CD14-positive monocyte (primary cell): Measurements from ENCODE around the gene SPATA13. TPM values are rescaled to one million over a fixed set of nuclear protein-coding genes. Genes with fewer than 3 reads are reported as not detected.

Experiments
- DNase-seq, 3 donors: peaks; one replicate each; pipeline ENCODE4 v3.0.0-alpha.2; 2011 to 2022
- H2AFZ ChIP-seq: 2 replicates; pipeline ENCODE4 v1.6.0; 2012; ENCODE audit warnings: mild to moderate bottlenecking, low read depth, low read length, inconsistent platforms; ENCODE audit not compliant: insufficient read depth, poor library complexity, severe bottlenecking
- H3K27ac ChIP-seq, 2 donors: 1 replicate in 1 of 2; 2 replicates in 1 of 2; pipeline ENCODE4 v1.5.1; 2012 to 2013; ENCODE audit warnings: low read length in 2 of 2, control low read depth in 1 of 2, inconsistent platforms in 1 of 2, low read depth in 1 of 2, mild to moderate bottlenecking in 1 of 2
- H3K27me3 ChIP-seq, 2 donors: one replicate each; pipeline versions ENCODE4 v1.6.0 to v1.6.1; 2011 to 2013; ENCODE audit warnings: low read length in 2 of 2; ENCODE audit not compliant: control insufficient read depth in 2 of 2, insufficient read depth in 2 of 2
- H3K36me3 ChIP-seq, 2 donors: replicated peaks in 1 of 2; 1 replicate in 1 of 2; 2 replicates in 1 of 2; pipeline versions ENCODE4 v1.5.1 to v1.6.1; 2012 to 2013; ENCODE audit warnings: low read length in 2 of 2, control low read depth in 1 of 2, inconsistent platforms in 1 of 2, mild to moderate bottlenecking in 1 of 2; ENCODE audit not compliant: insufficient read depth in 2 of 2, control insufficient read depth in 1 of 2
- H3K4me1 ChIP-seq, 2 donors: 1 replicate in 1 of 2; 2 replicates in 1 of 2; pipeline versions ENCODE4 v1.5.1 to v1.6.1; 2012 to 2013; ENCODE audit warnings: low read length in 2 of 2, control low read depth in 1 of 2, inconsistent platforms in 1 of 2, mild to moderate bottlenecking in 1 of 2, moderate library complexity in 1 of 2; ENCODE audit not compliant: insufficient read depth in 2 of 2, control insufficient read depth in 1 of 2
- H3K4me2 ChIP-seq: replicated peaks from 2 replicates; pipeline ENCODE3; 2012; ENCODE audit warnings: low read length, moderate library complexity, mild to moderate bottlenecking; ENCODE audit not compliant: poor library complexity, severe bottlenecking; ENCODE audit errors: extremely low read depth
- H3K4me3 ChIP-seq, 3 experiments: fragments of 200-600 bp in 1 of 3; sonication (generic) in 1 of 3; replicated peaks in 1 of 3; 1 replicate in 2 of 3; 2 replicates in 1 of 3; pipeline ENCODE4 v1.5.1; 2011 to 2013; ENCODE audit warnings: low read length in 3 of 3, mild to moderate bottlenecking in 3 of 3, control low read depth in 2 of 3, low read depth in 2 of 3, inconsistent platforms in 1 of 3, moderate library complexity in 1 of 3
- H3K79me2 ChIP-seq: 2 replicates; pipeline ENCODE4 v1.6.0; 2012; ENCODE audit warnings: mild to moderate bottlenecking, control low read depth, inconsistent platforms, low read length, moderate library complexity; ENCODE audit not compliant: insufficient read depth
- H3K9ac ChIP-seq: 2 replicates; pipeline ENCODE4 v1.6.0; 2017; ENCODE audit warnings: low read length, mild to moderate bottlenecking; ENCODE audit not compliant: insufficient read depth, poor library complexity, severe bottlenecking
- H3K9me3 ChIP-seq, 2 donors: replicated peaks in 1 of 2; 1 replicate in 1 of 2; 2 replicates in 1 of 2; pipeline versions ENCODE4 v1.5.1 to v1.6.1; 2012 to 2013; ENCODE audit warnings: low read length in 2 of 2, control low read depth in 1 of 2; ENCODE audit not compliant: control insufficient read depth in 1 of 2, insufficient read depth in 1 of 2
- H4K20me1 ChIP-seq: 2 replicates; pipeline ENCODE4 v1.6.0; 2012; ENCODE audit warnings: mild to moderate bottlenecking, low read length, control low read depth, moderate library complexity; ENCODE audit not compliant: insufficient read depth
- H3K27ac Mint-ChIP-seq, 7 donors: one replicate each; pipeline ENCODE4 v1.8.0; 2020; ENCODE audit warnings: mild to moderate bottlenecking in 7 of 7, mixed read lengths in 7 of 7, moderate library complexity in 6 of 7, inconsistent platforms in 2 of 7
- H3K27me3 Mint-ChIP-seq, 3 donors: one replicate each; pipeline ENCODE4 v1.8.0; 2021 to 2022; ENCODE audit warnings: low read depth in 3 of 3, mild to moderate bottlenecking in 3 of 3, mixed read lengths in 3 of 3, moderate library complexity in 3 of 3, inconsistent platforms in 1 of 3
- H3K36me3 Mint-ChIP-seq, 2 donors: one replicate each; pipeline ENCODE4 v1.8.0; 2020; ENCODE audit warnings: mixed read lengths in 2 of 2, inconsistent platforms in 1 of 2, mild to moderate bottlenecking in 1 of 2
- H3K4me1 Mint-ChIP-seq: one replicate; pipeline ENCODE4 v1.8.0; 2020; ENCODE audit warnings: mild to moderate bottlenecking, mixed read lengths
- H3K4me3 Mint-ChIP-seq, 2 donors: one replicate each; pipeline ENCODE4 v1.8.0; 2020; ENCODE audit warnings: mild to moderate bottlenecking in 2 of 2, mixed read lengths in 2 of 2, moderate library complexity in 1 of 2
- H3K9me3 Mint-ChIP-seq, 7 donors: one replicate each; pipeline ENCODE4 v1.8.0; 2020 to 2022; ENCODE audit warnings: mixed read lengths in 7 of 7, mild to moderate bottlenecking in 6 of 7, moderate library complexity in 6 of 7, inconsistent platforms in 2 of 7
- CTCF ChIP-seq: fragments of 200-600 bp; IDR thresholded peaks from one replicate; pipeline ENCODE4 v1.8.0; 2022; ENCODE audit warnings: antibody characterized with exemption, mild to moderate bottlenecking
- WGBS: methylation state at CpG from one replicate; pipeline ENCODE4 v1.1.5; 2013; ENCODE audit warnings: missing lambda C conversion rate; ENCODE audit not compliant: insufficient coverage; 5-methylcytosine and 5-hydroxymethylcytosine counted together
- intact Hi-C, 2 donors: fragments of 100-400 bp; cut with micrococcal nuclease; formaldehyde crosslinking; loops; one replicate each; pipeline versions ENCODE4 v1.15.0 to v1.15.1; 2023
- polyA plus RNA-seq, 3 donors: library from polyadenylated mRNA; depleted of rRNA in 1 of 3; unstranded in 2 of 3; stranded (reverse) in 1 of 3; fragments of 300-500 nt in 2 of 3; fragments of >200 nt in 1 of 3; fragmentation: Illumina TruSeq in 2 of 3; gene quantifications; 1 replicate in 2 of 3; 2 replicates in 1 of 3; pipeline ENCODE4 v1.2.3, GENCODE V29; 2012 to 2021

The SPATA13 gene
- polyA plus RNA-seq, 3 donors: 9.3 to 44.7 (median 11.6) TPM

DNA sequence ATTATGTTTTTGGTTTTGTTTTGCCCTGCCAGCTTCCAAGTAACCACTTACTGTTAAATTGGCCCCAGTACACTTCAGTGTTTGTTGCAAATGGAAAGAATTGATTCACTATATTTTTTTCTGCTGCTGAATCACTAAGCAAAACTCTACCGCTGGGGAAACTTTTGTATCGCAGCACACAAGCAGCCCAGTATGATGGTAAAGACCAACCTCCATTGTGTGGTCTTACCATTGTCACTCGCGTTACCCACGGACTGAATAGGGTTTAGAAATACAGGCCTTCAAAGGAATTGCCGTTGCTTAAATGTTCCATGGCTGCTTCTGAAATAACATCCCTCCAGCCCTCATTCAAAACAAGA is 7.9 kb downstream of the SPATA13 start:
- H3K36me3 ChIP-seq: no peaks in the 10 kb centered on the region
- H3K4me3 Mint-ChIP-seq: no peak overlapping the region
- no peaks in the 10 kb centered on the region for H3K79me2 ChIP-seq
- no CpG with 5 or more reads among the region's 6 CpGs for WGBS
- H3K9me3 ChIP-seq: no peaks in the 10 kb centered on the region
- no peak overlapping the region for H3K27ac ChIP-seq
- no peaks in the 10 kb centered on the region for H3K4me1 Mint-ChIP-seq
- peaks cover 0 to 4% (median 0%) of the 10 kb centered on the region in 3 donors for H3K27me3 Mint-ChIP-seq
- no peaks in the 10 kb centered on the region for H3K9me3 Mint-ChIP-seq
- no peak for DNase-seq
- no peak overlapping the region for H3K4me2 ChIP-seq
- no peaks in the 10 kb centered on the region for H3K27me3 ChIP-seq
- no peak overlapping the region for H3K4me3 ChIP-seq
- H3K27ac Mint-ChIP-seq: no peak overlapping the region
- H3K36me3 Mint-ChIP-seq: no peaks in the 10 kb centered on the region
- no peaks in the 10 kb centered on the region for H3K4me1 ChIP-seq
- H4K20me1 ChIP-seq: no peaks in the 10 kb centered on the region
- no peak overlapping the region for H3K9ac ChIP-seq
- H2AFZ ChIP-seq: no peak overlapping the region
- intact Hi-C loops: no loop called here
- TF ChIP-seq CTCF: no peak

DNA sequence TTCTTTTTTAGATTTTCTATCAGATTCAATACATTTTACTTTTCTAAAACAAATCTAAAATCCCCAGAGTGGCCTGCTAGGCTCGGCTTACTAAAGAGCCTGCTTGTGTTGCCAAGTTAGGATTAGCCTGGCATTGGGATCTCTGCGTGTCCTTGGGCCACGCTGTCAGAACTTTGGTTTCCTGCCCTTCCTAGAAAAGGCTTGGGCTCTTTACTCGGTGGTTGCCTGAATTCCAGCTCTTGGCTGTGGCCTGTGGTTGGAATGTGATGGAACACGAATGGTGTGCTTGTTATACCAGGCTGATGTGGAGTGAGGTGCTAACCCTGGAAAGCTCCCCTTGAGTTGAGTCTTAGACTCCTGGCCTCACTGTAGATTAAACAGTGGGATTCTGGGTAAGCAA is 8.5 kb downstream of the SPATA13 start:
- Histone ChIP-seq H3K4me2 (no peak overlapping the region), H3K36me3 (no peaks in the 10 kb centered on the region), H3K27ac (no peak overlapping the region), H4K20me1 (no peaks in the 10 kb centered on the region), H2AFZ (no peak overlapping the region), H3K9ac (no peak overlapping the region), H3K4me1 (no peaks in the 10 kb centered on the region), H3K27me3 (no peaks in the 10 kb centered on the region), H3K4me3 (no peak overlapping the region), H3K79me2 (no peaks in the 10 kb centered on the region), H3K9me3 (no peaks in the 10 kb centered on the region)
- 100% methylated on average over 4 of the region's 5 CpGs for WGBS
- peaks cover 0 to 3% (median 0%) of the 10 kb centered on the region in 3 donors for H3K27me3 Mint-ChIP-seq
- TF ChIP-seq CTCF: no peak
- H3K36me3 Mint-ChIP-seq: no peaks in the 10 kb centered on the region
- H3K4me1 Mint-ChIP-seq: no peaks in the 10 kb centered on the region
- H3K27ac Mint-ChIP-seq: no peak overlapping the region
- intact Hi-C loops: no loop called here
- no peaks in the 10 kb centered on the region for H3K9me3 Mint-ChIP-seq
- no peak for DNase-seq
- no peak overlapping the region for H3K4me3 Mint-ChIP-seq
